PC-9 (cell line): ENCODE measurements around the gene ATXN1. TPM values are rescaled to one million over a fixed set of nuclear protein-coding genes. Genes with fewer than 3 reads are reported as not detected.

Experiments used
- BruUV-seq: library from RNA; stranded (reverse); fragments of 400-500 nt; replicated peaks from 2 replicates; lab custom pipeline; 2021; lab: Mats Ljungman, UMichigan
- CTCF ChIA-PET: fragments of 300-600 bp; sonication (Branson Sonifier 250); formaldehyde crosslinking; loops from one replicate; lab custom pipeline; 2022; ENCODE audit warnings: antibody characterized with exemption; lab: Charles Lee
- POLR2A ChIA-PET: fragments of 300-600 bp; sonication (Branson Sonifier 250); formaldehyde crosslinking; loops from one replicate; lab custom pipeline; 2022; ENCODE audit warnings: antibody characterized with exemption; ENCODE audit not compliant: unreplicated experiment; lab: Charles Lee
- DNase-seq, 2 experiments: peaks; one replicate each; pipeline versions ENCODE4 v3.0.0 to v3.0.0-alpha.2; 2015 to 2022; ENCODE audit warnings: mixed read lengths in 1 of 2
- H2AFZ ChIP-seq: fragments of 200-600 bp; sonication (generic); 2 replicates; pipeline ENCODE4 v1.8.1; 2017; ENCODE audit warnings: antibody characterized with exemption
- H3F3A ChIP-seq: fragments of 200-600 bp; sonication (generic); 2 replicates; pipeline ENCODE4 v1.8.1; 2017; ENCODE audit warnings: antibody characterized with exemption, mild to moderate bottlenecking, low read depth; ENCODE audit not compliant: insufficient read depth
- H3K27ac ChIP-seq: fragments of 200-600 bp; sonication (generic); 2 replicates; pipeline ENCODE4 v1.6.1; 2016; ENCODE audit warnings: mixed run types
- H3K27me3 ChIP-seq: fragments of 200-600 bp; sonication (generic); 2 replicates; pipeline ENCODE4 v1.6.1; 2016; ENCODE audit warnings: low read depth, mixed run types; ENCODE audit not compliant: insufficient read depth
- H3K36me3 ChIP-seq: fragments of 200-600 bp; sonication (generic); 2 replicates; pipeline ENCODE4 v1.6.1; 2016; ENCODE audit warnings: low read depth, mixed run types
- H3K4me1 ChIP-seq: fragments of 200-600 bp; sonication (generic); replicated peaks from 2 replicates; pipeline ENCODE4 v1.6.1; 2016; ENCODE audit warnings: mixed run types; ENCODE audit not compliant: insufficient read depth
- H3K4me2 ChIP-seq: fragments of 200-600 bp; sonication (generic); 2 replicates; pipeline ENCODE4 v1.6.1; 2017; ENCODE audit warnings: mixed run types
- H3K4me3 ChIP-seq: fragments of 200-600 bp; sonication (generic); 2 replicates; pipeline ENCODE4 v1.6.1; 2016; ENCODE audit warnings: mixed run types
- H3K79me2 ChIP-seq: fragments of 200-600 bp; sonication (generic); 2 replicates; pipeline ENCODE4 v1.6.1; 2017; ENCODE audit warnings: low read depth, mixed run types
- H3K9me2 ChIP-seq: fragments of 200-600 bp; sonication (generic); 2 replicates; pipeline ENCODE4 v1.8.1; 2017; ENCODE audit warnings: mild to moderate bottlenecking; ENCODE audit not compliant: insufficient read depth
- H3K9me3 ChIP-seq: fragments of 200-600 bp; sonication (generic); 2 replicates; pipeline ENCODE4 v1.8.1; 2016; ENCODE audit warnings: low read depth; ENCODE audit not compliant: insufficient read depth
- H4K20me1 ChIP-seq: fragments of 200-600 bp; sonication (generic); 2 replicates; pipeline ENCODE4 v1.8.1; 2017; ENCODE audit not compliant: insufficient read depth
- CTCF ChIP-seq: fragments of 200-600 bp; sonication (generic); conservative IDR thresholded peaks from 2 replicates; pipeline ENCODE4 v1.6.1; 2017; ENCODE audit warnings: mixed run types, antibody characterized with exemption, mild to moderate bottlenecking, moderate library complexity
- EZH2 ChIP-seq: fragments of 200-600 bp; sonication (generic); IDR thresholded peaks from 2 replicates; pipeline ENCODE4 v1.8.0; 2017; ENCODE audit warnings: antibody characterized with exemption, low read depth
- intact Hi-C: fragments of 100-400 bp; cut with micrococcal nuclease; formaldehyde crosslinking; loops from one replicate; pipeline ENCODE4 v1.10.0; 2022; ENCODE audit not compliant: unreplicated experiment
- total RNA-seq: library from RNA; stranded (reverse); gene quantifications from 2 replicates; pipeline ENCODE4 v1.2.3, GENCODE V29; 2021

Gene ATXN1
- total RNA-seq, 1 experiment from 2014 or later = 42.7 TPM

GRCh38 chr6:16716321-16716858 lies 44.9 kb downstream of the ATXN1 start:
- H3K4me3 ChIP-seq = no peak overlapping the region
- H2AFZ ChIP-seq = no peak overlapping the region
- ChIA-PET CTCF (no interaction called here), POLR2A (no interaction called here)
- H3K27me3 ChIP-seq = no peaks in the 10 kb centered on the region
- intact Hi-C loops = no loop called here
- peaks cover 24% of the 10 kb centered on the region for H3F3A ChIP-seq
- no peaks in the 10 kb centered on the region for H3K9me2 ChIP-seq
- H3K79me2 ChIP-seq = peaks cover 7% of the 10 kb centered on the region; the same call in 1 of the 2 replicates
- H3K9me3 ChIP-seq = no peaks in the 10 kb centered on the region
- BruUV-seq = no TSS peak
- no peaks in the 10 kb centered on the region for H3K36me3 ChIP-seq
- peaks cover 2% of the 10 kb centered on the region; the same call in 1 of the 2 replicates for H4K20me1 ChIP-seq
- no peak overlapping the region for H3K27ac ChIP-seq
- no peak overlapping the region for H3K4me2 ChIP-seq
- H3K4me1 ChIP-seq = peaks cover 26% of the 10 kb centered on the region
- TF ChIP-seq CTCF (no peak), EZH2 (no peak)
- no peak for DNase-seq

GRCh38 chr6:16713597-16713996 lies 47.7 kb downstream of the ATXN1 start:
- CTCF ChIA-PET = no interaction called here
- Histone ChIP-seq H3K4me2 (peak overlapping the region; percentile 71), H3F3A (peaks cover 28% of the 10 kb centered on the region), H3K36me3 (no peaks in the 10 kb centered on the region), H2AFZ (no peak overlapping the region), H3K9me2 (no peaks in the 10 kb centered on the region), H3K79me2 (peaks cover 17% of the 10 kb centered on the region; the same call in 1 of the 2 replicates), H3K9me3 (no peaks in the 10 kb centered on the region), H3K4me3 (peak overlapping the region; percentile 33; the same call in 1 of the 2 replicates), H4K20me1 (no peaks in the 10 kb centered on the region), H3K27ac (peak overlapping the region; percentile 95), H3K4me1 (peaks cover 33% of the 10 kb centered on the region), H3K27me3 (no peaks in the 10 kb centered on the region)
- no TSS peak for BruUV-seq
- POLR2A ChIA-PET = no interaction called here
- DNase-seq = no peak
- TF ChIP-seq EZH2 (no peak), CTCF (no peak)
- intact Hi-C loops = loop anchor here (2.0 to 5.0 kb wide), 3 partner anchors 41 to 381 kb away; no protein-coding TSS in a partner anchor

GRCh38 chr6:16712931-16713484 lies 48.3 kb downstream of the ATXN1 start:
- peaks cover 20% of the 10 kb centered on the region; the same call in 1 of the 2 replicates for H3K79me2 ChIP-seq
- peak; percentile 45 to 95 for DNase-seq
- peaks cover 33% of the 10 kb centered on the region for H3K4me1 ChIP-seq
- peak; percentile 68 for TF ChIP-seq CTCF
- TF ChIP-seq EZH2 = no peak
- no peak overlapping the region for H2AFZ ChIP-seq
- peak overlapping the region; percentile 34; the same call in 1 of the 2 replicates for H3K4me3 ChIP-seq
- H3K27me3 ChIP-seq = no peaks in the 10 kb centered on the region
- H3K36me3 ChIP-seq = no peaks in the 10 kb centered on the region
- peak overlapping the region; percentile 71 for H3K4me2 ChIP-seq
- H4K20me1 ChIP-seq = no peaks in the 10 kb centered on the region
- intact Hi-C loops = loop anchor here (2.0 to 5.0 kb wide), 3 partner anchors 41 to 380 kb away; no protein-coding TSS in a partner anchor
- no peaks in the 10 kb centered on the region for H3K9me3 ChIP-seq
- H3K27ac ChIP-seq = peak overlapping the region; percentile 95
- no peaks in the 10 kb centered on the region for H3K9me2 ChIP-seq
- H3F3A ChIP-seq = peaks cover 28% of the 10 kb centered on the region
- no TSS peak for BruUV-seq
- ChIA-PET CTCF (interaction anchor here (0.7 to 2.1 kb wide), 3 partner anchors 9 to 50 kb away, joined by 3 to 6 read pairs (median 5); no protein-coding TSS in a partner anchor), POLR2A (no interaction called here)
